ENCODE data around the gene ZNF281.

- TF ChIP-seq POLR2A (IDR thresholded peaks at IDR 0.05) (no peak), CTCF (IDR thresholded peaks at IDR 0.05) (no peak), POLR2AphosphoS5 (IDR thresholded peaks at IDR 0.05) (no peak)
Observed at GRCh38 chr1:200458780-200459179, 48.9 kb upstream of the ZNF281 start.

Data from gastroesophageal sphincter (tissue), 3 donors.